ENCODE measurements around the gene FADS2. TPM values are rescaled to one million over a fixed set of nuclear protein-coding genes. Genes with fewer than 3 reads are reported as not detected.

Gene FADS2
- total RNA-seq, 1 experiment from 2014 or later, result 1,097 TPM

GRCh38 chr11:61848631-61849030 is 20.5 kb downstream of the FADS2 start:
- BruUV-seq (replicated peaks), result no TSS peak
- no peak for TF ChIP-seq EZH2 (IDR thresholded peaks at IDR 0.05; ENCODE audit: borderline replicate concordance, low read depth, low read length, poor library complexity, severe bottlenecking)
- TF ChIP-seq, protein P1, sequence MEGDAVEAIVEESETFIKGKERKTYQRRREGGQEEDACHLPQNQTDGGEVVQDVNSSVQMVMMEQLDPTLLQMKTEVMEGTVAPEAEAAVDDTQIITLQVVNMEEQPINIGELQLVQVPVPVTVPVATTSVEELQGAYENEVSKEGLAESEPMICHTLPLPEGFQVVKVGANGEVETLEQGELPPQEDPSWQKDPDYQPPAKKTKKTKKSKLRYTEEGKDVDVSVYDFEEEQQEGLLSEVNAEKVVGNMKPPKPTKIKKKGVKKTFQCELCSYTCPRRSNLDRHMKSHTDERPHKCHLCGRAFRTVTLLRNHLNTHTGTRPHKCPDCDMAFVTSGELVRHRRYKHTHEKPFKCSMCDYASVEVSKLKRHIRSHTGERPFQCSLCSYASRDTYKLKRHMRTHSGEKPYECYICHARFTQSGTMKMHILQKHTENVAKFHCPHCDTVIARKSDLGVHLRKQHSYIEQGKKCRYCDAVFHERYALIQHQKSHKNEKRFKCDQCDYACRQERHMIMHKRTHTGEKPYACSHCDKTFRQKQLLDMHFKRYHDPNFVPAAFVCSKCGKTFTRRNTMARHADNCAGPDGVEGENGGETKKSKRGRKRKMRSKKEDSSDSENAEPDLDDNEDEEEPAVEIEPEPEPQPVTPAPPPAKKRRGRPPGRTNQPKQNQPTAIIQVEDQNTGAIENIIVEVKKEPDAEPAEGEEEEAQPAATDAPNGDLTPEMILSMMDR (conservative IDR thresholded peaks at IDR 0.05; ENCODE audit: low read depth, low read length), result no peak
- no peak overlapping the region for H3K27ac ChIP-seq (ENCODE audit: low read depth, low read length, poor library complexity, severe bottlenecking)
- intact Hi-C loops (cut with micrococcal nuclease; ENCODE audit: unreplicated experiment), result no loop called here
- H3K27me3 ChIP-seq (replicated peaks; ENCODE audit: insufficient read depth, low read depth, low read length, poor library complexity), result no peaks in the 10 kb centered on the region
- ChIA-PET CTCF (no interaction called here), POLR2A (ENCODE audit: low non-redundant PET) (no interaction called here)
- H3K36me3 ChIP-seq (ENCODE audit: insufficient read depth, low read length, poor library complexity, severe bottlenecking), result peaks cover 97% of the 10 kb centered on the region
- H3K4me1 ChIP-seq (ENCODE audit: insufficient read depth, low read length, poor library complexity, severe bottlenecking), result peaks cover 31% of the 10 kb centered on the region
- DNase-seq (ENCODE audit: low spot score), result no peak
- no peak overlapping the region for H3K4me3 ChIP-seq (ENCODE audit: low read depth, low read length, poor library complexity, severe bottlenecking)
- no peaks in the 10 kb centered on the region for H3K9me3 ChIP-seq (ENCODE audit: low read depth, low read length, poor library complexity, severe bottlenecking)

DNA sequence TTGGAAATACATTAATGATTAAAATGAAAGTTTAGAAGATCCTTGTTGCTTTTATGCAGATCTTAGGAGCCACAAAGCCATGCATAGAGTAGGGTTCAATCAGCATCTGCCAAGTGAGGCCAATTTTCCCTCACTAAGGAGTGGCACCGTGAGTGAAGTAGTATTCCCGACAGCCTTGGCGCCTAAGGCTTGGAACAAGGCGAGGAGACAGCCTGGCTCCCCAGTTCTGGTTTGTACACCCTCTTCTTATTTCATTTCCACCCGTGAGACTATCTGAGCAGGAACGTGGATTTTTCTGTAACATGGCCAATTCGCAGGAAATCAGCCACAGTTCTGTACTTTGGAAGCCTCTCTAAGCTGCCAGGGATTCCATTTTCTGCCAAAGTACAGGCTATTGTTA is 22.6 kb downstream of the FADS2 start:
- BruUV-seq (replicated peaks), result TSS peak; percentile 7
- H3K27me3 ChIP-seq (replicated peaks; ENCODE audit: insufficient read depth, low read depth, low read length, poor library complexity), result no peaks in the 10 kb centered on the region
- DNase-seq (ENCODE audit: low spot score), result no peak
- ChIA-PET CTCF (no interaction called here), POLR2A (ENCODE audit: low non-redundant PET) (no interaction called here)
- peak overlapping the region; percentile 89 for H3K27ac ChIP-seq (ENCODE audit: low read depth, low read length, poor library complexity, severe bottlenecking)
- H3K9me3 ChIP-seq (ENCODE audit: low read depth, low read length, poor library complexity, severe bottlenecking), result no peaks in the 10 kb centered on the region
- intact Hi-C loops (cut with micrococcal nuclease; ENCODE audit: unreplicated experiment), result no loop called here
- H3K4me3 ChIP-seq (ENCODE audit: low read depth, low read length, poor library complexity, severe bottlenecking), result no peak overlapping the region
- peaks cover 97% of the 10 kb centered on the region for H3K36me3 ChIP-seq (ENCODE audit: insufficient read depth, low read length, poor library complexity, severe bottlenecking)
- H3K4me1 ChIP-seq (ENCODE audit: insufficient read depth, low read length, poor library complexity, severe bottlenecking), result peaks cover 36% of the 10 kb centered on the region
- TF ChIP-seq, protein P1 (conservative IDR thresholded peaks at IDR 0.05; ENCODE audit: low read depth, low read length), result no peak
- TF ChIP-seq EZH2 (IDR thresholded peaks at IDR 0.05; ENCODE audit: borderline replicate concordance, low read depth, low read length, poor library complexity, severe bottlenecking), result no peak

GRCh38 chr11:61851113-61851899 is 23.2 kb downstream of the FADS2 start:
- POLR2A ChIA-PET (ENCODE audit: low non-redundant PET), result interaction anchor here (0.7 kb wide), 1 partner anchor 252 kb away, joined by 3 read pairs; no protein-coding TSS in a partner anchor
- BruUV-seq (replicated peaks), result no TSS peak
- TF ChIP-seq EZH2 (IDR thresholded peaks at IDR 0.05; ENCODE audit: borderline replicate concordance, low read depth, low read length, poor library complexity, severe bottlenecking), result no peak
- TF ChIP-seq, protein P1 (conservative IDR thresholded peaks at IDR 0.05; ENCODE audit: low read depth, low read length), result no peak
- CTCF ChIA-PET, result no interaction called here
- no peaks in the 10 kb centered on the region for H3K27me3 ChIP-seq (replicated peaks; ENCODE audit: insufficient read depth, low read depth, low read length, poor library complexity)
- peak overlapping the region; percentile 89 for H3K27ac ChIP-seq (ENCODE audit: low read depth, low read length, poor library complexity, severe bottlenecking)
- H3K36me3 ChIP-seq (ENCODE audit: insufficient read depth, low read length, poor library complexity, severe bottlenecking), result peaks cover 97% of the 10 kb centered on the region
- no peak for DNase-seq (ENCODE audit: low spot score)
- no peak overlapping the region for H3K4me3 ChIP-seq (ENCODE audit: low read depth, low read length, poor library complexity, severe bottlenecking)
- intact Hi-C loops (cut with micrococcal nuclease; ENCODE audit: unreplicated experiment), result no loop called here
- H3K9me3 ChIP-seq (ENCODE audit: low read depth, low read length, poor library complexity, severe bottlenecking), result no peaks in the 10 kb centered on the region
- H3K4me1 ChIP-seq (ENCODE audit: insufficient read depth, low read length, poor library complexity, severe bottlenecking), result peaks cover 36% of the 10 kb centered on the region

Measured in A673 (cell line).